NCI-H146 (cell line): ENCODE data around the gene ANKS3.
A peak's percentile ranks its signal among the peaks of the same experiment; 100 is the strongest.

ENCODE experiments used
- DNase-seq: peaks from one replicate; lab custom pipeline; 2025; lab: John Stamatoyannopoulos, UW

ANKS3 gene

GRCh38 chr16:4695473-4696171 is 38.4 kb downstream of the ANKS3 start:
- DNase-seq = no peak

GRCh38 chr16:4694642-4695451 is 39.2 kb downstream of the ANKS3 start:
- no peak for DNase-seq

GRCh38 chr16:4693956-4694641 is 40.0 kb downstream of the ANKS3 start:
- peak; percentile 59 for DNase-seq

GRCh38 chr16:4693296-4693955 is 40.6 kb downstream of the ANKS3 start, which contains the start of gene NUDT16L1:
Gene NUDT16L1, plus strand, starts transcription at chr16:4693562. Its CDS starts 165 bp downstream, at chr16:4693727.
- peak; percentile 97 for DNase-seq

GRCh38 chr16:4692460-4693295 is 41.4 kb downstream of the ANKS3 start:
- DNase-seq = no peak

GRCh38 chr16:4691666-4692412 is 42.2 kb downstream of the ANKS3 start:
- no peak for DNase-seq

- no peak for DNase-seq
Observed at GRCh38 chr16:4690946-4691665, 43.0 kb downstream of the ANKS3 start.

- no peak for DNase-seq
Observed at GRCh38 chr16:4689864-4690704, 44.0 kb downstream of the ANKS3 start.

GRCh38 chr16:4689091-4689671 is 44.9 kb downstream of the ANKS3 start:
- no peak for DNase-seq

- no peak for DNase-seq
Observed at GRCh38 chr16:4688674-4689045, 45.4 kb downstream of the ANKS3 start.

- DNase-seq = no peak
Observed at GRCh38 chr16:4687946-4688673, 46.0 kb downstream of the ANKS3 start.

- DNase-seq = no peak
Observed at GRCh38 chr16:4687416-4687815, 46.7 kb downstream of the ANKS3 start.

- no peak for DNase-seq
Observed at GRCh38 chr16:4686497-4687210, 47.4 kb downstream of the ANKS3 start.

- no peak for DNase-seq
Observed at GRCh38 chr16:4685776-4686496, 48.1 kb downstream of the ANKS3 start.

- DNase-seq = no peak
Observed at GRCh38 chr16:4685292-4685691, 48.8 kb downstream of the ANKS3 start.

- DNase-seq = no peak
Observed at GRCh38 chr16:4684763-4685162, 49.3 kb downstream of the ANKS3 start.
